Neural progenitor cell (in vitro differentiated cells): Measurements from ENCODE around the gene MIEF1. TPM values are rescaled to one million over a fixed set of nuclear protein-coding genes. Genes with fewer than 3 reads are reported as not detected.
A peak's percentile ranks its signal among the peaks of the same experiment; 100 is the strongest.

Experiments used
- DNase-seq: peaks from one replicate; pipeline ENCODE4 v3.0.0-alpha.2; 2016; ENCODE audit warnings: low spot score
- H2AFZ ChIP-seq: fragments of 200-600 bp; sonication (generic); replicated peaks from 2 replicates; pipeline ENCODE4 v1.6.1; 2016; ENCODE audit warnings: antibody characterized with exemption
- H3F3A ChIP-seq: fragments of 200-600 bp; sonication (generic); 2 replicates; pipeline ENCODE4 v1.6.1; 2016; ENCODE audit warnings: antibody characterized with exemption, low read depth
- H3K27ac ChIP-seq: fragments of 200-600 bp; sonication (generic); 2 replicates; pipeline ENCODE4 v1.5.1; 2016; ENCODE audit warnings: mild to moderate bottlenecking
- H3K27me3 ChIP-seq: fragments of 200-600 bp; sonication (generic); 2 replicates; pipeline ENCODE4 v1.6.1; 2016; ENCODE audit warnings: mild to moderate bottlenecking, moderate library complexity
- H3K36me3 ChIP-seq: fragments of 200-600 bp; sonication (generic); 2 replicates; pipeline ENCODE4 v1.5.1; 2016
- H3K4me1 ChIP-seq: fragments of 200-600 bp; sonication (generic); 2 replicates; pipeline ENCODE4 v1.6.1; 2016; ENCODE audit warnings: mixed run types
- H3K4me2 ChIP-seq: fragments of 200-600 bp; sonication (generic); 2 replicates; pipeline ENCODE4 v1.6.1; 2016
- H3K4me3 ChIP-seq: fragments of 200-600 bp; sonication (generic); 2 replicates; pipeline ENCODE4 v1.5.1; 2016
- H3K79me2 ChIP-seq: fragments of 200-600 bp; sonication (generic); 2 replicates; pipeline ENCODE4 v1.6.1; 2016; ENCODE audit warnings: low read depth
- H3K9ac ChIP-seq: fragments of 200-600 bp; sonication (generic); 2 replicates; pipeline ENCODE4 v1.6.1; 2016
- H3K9me3 ChIP-seq: fragments of 200-600 bp; sonication (generic); 2 replicates; pipeline ENCODE4 v1.5.1; 2016; ENCODE audit warnings: low read depth
- H4K20me1 ChIP-seq: fragments of 200-600 bp; sonication (generic); 2 replicates; pipeline ENCODE4 v1.6.1; 2016; ENCODE audit warnings: low read depth
- H3K27ac Mint-ChIP-seq: 3 replicates; pipeline ENCODE4 v1.8.0; 2021; ENCODE audit warnings: mixed read lengths
- H3K27me3 Mint-ChIP-seq: 2 replicates; pipeline ENCODE4 v1.8.0; 2022; ENCODE audit warnings: low read depth, mild to moderate bottlenecking, inconsistent platforms, moderate library complexity, mixed read lengths; ENCODE audit not compliant: insufficient read depth
- H3K36me3 Mint-ChIP-seq: 3 replicates; pipeline ENCODE4 v1.8.0; 2021; ENCODE audit warnings: mixed read lengths
- H3K4me1 Mint-ChIP-seq: 3 replicates; pipeline ENCODE4 v1.8.0; 2021; ENCODE audit warnings: mixed read lengths
- H3K4me3 Mint-ChIP-seq: 3 replicates; pipeline ENCODE4 v1.8.0; 2021; ENCODE audit warnings: mild to moderate bottlenecking, moderate library complexity, mixed read lengths
- H3K9me3 Mint-ChIP-seq: 3 replicates; pipeline ENCODE4 v1.8.0; 2020; ENCODE audit warnings: mixed read lengths
- EZH2 ChIP-seq: fragments of 200-600 bp; sonication (generic); IDR thresholded peaks from 2 replicates; pipeline ENCODE4 v1.6.1; 2017; ENCODE audit warnings: antibody characterized with exemption, mild to moderate bottlenecking, moderate library complexity
- EZH2phosphoT487 ChIP-seq: fragments of 200-600 bp; sonication (generic); IDR thresholded peaks from 2 replicates; pipeline ENCODE4 v1.6.1; 2017; ENCODE audit warnings: antibody characterized with exemption
- total RNA-seq: library from RNA; depleted of rRNA; stranded (reverse); fragments of >200 nt; gene quantifications from 2 replicates; pipeline ENCODE4 v1.2.3, GENCODE V29; 2015; ENCODE audit warnings: low replicate concordance
- TF ChIP-seq, protein P1 (sequence below): fragments of 200-600 bp; sonication (generic); IDR thresholded peaks from 2 replicates; pipeline ENCODE4 v1.5.1; 2017; ENCODE audit warnings: antibody characterized with exemption, mild to moderate bottlenecking

Gene MIEF1
- total RNA-seq, 1 donor from 2014 or later: 22.0 TPM

DNA sequence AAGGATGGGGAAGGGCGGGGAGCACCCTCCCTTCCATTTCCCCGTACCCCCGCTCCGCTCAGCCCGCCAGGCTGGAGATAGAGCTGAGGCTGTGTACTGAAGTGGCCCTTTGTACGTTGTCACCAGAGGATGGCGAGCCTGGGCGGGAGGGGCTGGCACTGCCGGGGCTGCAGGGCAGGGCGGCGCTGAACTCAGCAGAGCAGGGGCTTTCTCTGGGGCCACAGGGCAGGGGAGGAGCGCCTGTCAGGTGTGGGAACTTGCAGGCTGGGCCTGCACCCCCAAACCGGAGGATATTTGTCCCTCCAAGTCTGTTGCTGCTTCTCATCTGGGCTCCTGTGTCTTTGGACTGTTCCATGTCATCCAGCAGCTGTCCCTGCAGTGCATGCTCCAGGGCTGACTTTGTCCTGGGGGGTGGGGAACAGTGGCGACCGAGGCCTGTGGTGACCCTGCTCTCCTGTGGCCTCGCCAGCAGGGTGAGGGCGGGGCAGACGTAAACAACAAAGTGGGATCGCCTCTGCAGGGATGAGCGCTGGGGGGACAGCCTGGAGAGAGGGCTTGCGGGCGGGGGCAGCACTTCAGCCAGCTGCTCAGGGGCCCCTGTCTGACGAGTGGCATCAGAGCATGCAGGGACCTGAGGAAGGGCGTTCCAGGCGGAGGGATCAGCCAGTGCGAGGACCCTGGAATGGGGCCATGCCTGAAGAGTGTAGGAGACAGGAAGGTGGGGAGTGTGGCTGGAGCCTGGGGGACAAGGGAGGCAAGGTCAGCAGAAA is 32.2 kb upstream of the MIEF1 start:
- peaks cover 2% of the 10 kb centered on the region for H3K36me3 Mint-ChIP-seq
- peak overlapping the region; percentile 75 for H3K4me3 Mint-ChIP-seq
- Histone ChIP-seq H2AFZ (no peak overlapping the region), H3K79me2 (no peaks in the 10 kb centered on the region), H3K4me3 (no peak overlapping the region), H3K36me3 (no peaks in the 10 kb centered on the region), H3K27ac (peak overlapping the region; percentile 22), H4K20me1 (peaks cover 76% of the 10 kb centered on the region), H3K9ac (no peak overlapping the region), H3K27me3 (no peaks in the 10 kb centered on the region), H3F3A (peaks cover 24% of the 10 kb centered on the region), H3K9me3 (no peaks in the 10 kb centered on the region), H3K4me1 (peaks cover 48% of the 10 kb centered on the region), H3K4me2 (peak overlapping the region; percentile 61)
- H3K9me3 Mint-ChIP-seq: no peaks in the 10 kb centered on the region
- peak; percentile 46 for DNase-seq
- peaks cover 57% of the 10 kb centered on the region for H3K4me1 Mint-ChIP-seq
- no peaks in the 10 kb centered on the region for H3K27me3 Mint-ChIP-seq
- peak overlapping the region; percentile 94 for H3K27ac Mint-ChIP-seq
- TF ChIP-seq EZH2phosphoT487 (no peak), EZH2 (no peak)
- TF ChIP-seq, protein P1, sequence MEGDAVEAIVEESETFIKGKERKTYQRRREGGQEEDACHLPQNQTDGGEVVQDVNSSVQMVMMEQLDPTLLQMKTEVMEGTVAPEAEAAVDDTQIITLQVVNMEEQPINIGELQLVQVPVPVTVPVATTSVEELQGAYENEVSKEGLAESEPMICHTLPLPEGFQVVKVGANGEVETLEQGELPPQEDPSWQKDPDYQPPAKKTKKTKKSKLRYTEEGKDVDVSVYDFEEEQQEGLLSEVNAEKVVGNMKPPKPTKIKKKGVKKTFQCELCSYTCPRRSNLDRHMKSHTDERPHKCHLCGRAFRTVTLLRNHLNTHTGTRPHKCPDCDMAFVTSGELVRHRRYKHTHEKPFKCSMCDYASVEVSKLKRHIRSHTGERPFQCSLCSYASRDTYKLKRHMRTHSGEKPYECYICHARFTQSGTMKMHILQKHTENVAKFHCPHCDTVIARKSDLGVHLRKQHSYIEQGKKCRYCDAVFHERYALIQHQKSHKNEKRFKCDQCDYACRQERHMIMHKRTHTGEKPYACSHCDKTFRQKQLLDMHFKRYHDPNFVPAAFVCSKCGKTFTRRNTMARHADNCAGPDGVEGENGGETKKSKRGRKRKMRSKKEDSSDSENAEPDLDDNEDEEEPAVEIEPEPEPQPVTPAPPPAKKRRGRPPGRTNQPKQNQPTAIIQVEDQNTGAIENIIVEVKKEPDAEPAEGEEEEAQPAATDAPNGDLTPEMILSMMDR: no peak

GRCh38 chr22:39470451-39471291 is 31.4 kb upstream of the MIEF1 start:
- H3K4me3 ChIP-seq: no peak overlapping the region
- no peak overlapping the region for H3K9ac ChIP-seq
- peaks cover 78% of the 10 kb centered on the region for H4K20me1 ChIP-seq
- H3K9me3 ChIP-seq: no peaks in the 10 kb centered on the region
- H3K27ac Mint-ChIP-seq: peak overlapping the region; percentile 94
- DNase-seq: peak; percentile 48
- H3K36me3 ChIP-seq: no peaks in the 10 kb centered on the region
- H3K27ac ChIP-seq: peak overlapping the region; percentile 22
- no peak for TF ChIP-seq EZH2phosphoT487
- peaks cover 19% of the 10 kb centered on the region for H3F3A ChIP-seq
- peaks cover under 1% of the 10 kb centered on the region for H3K9me3 Mint-ChIP-seq
- no peaks in the 10 kb centered on the region for H3K79me2 ChIP-seq
- H3K27me3 Mint-ChIP-seq: no peaks in the 10 kb centered on the region
- peak overlapping the region; percentile 75 for H3K4me3 Mint-ChIP-seq
- H3K4me1 ChIP-seq: peaks cover 51% of the 10 kb centered on the region
- no peak overlapping the region for H2AFZ ChIP-seq
- H3K27me3 ChIP-seq: no peaks in the 10 kb centered on the region
- H3K36me3 Mint-ChIP-seq: peaks cover 2% of the 10 kb centered on the region
- peaks cover 58% of the 10 kb centered on the region for H3K4me1 Mint-ChIP-seq
- H3K4me2 ChIP-seq: peak overlapping the region; percentile 61

DNA sequence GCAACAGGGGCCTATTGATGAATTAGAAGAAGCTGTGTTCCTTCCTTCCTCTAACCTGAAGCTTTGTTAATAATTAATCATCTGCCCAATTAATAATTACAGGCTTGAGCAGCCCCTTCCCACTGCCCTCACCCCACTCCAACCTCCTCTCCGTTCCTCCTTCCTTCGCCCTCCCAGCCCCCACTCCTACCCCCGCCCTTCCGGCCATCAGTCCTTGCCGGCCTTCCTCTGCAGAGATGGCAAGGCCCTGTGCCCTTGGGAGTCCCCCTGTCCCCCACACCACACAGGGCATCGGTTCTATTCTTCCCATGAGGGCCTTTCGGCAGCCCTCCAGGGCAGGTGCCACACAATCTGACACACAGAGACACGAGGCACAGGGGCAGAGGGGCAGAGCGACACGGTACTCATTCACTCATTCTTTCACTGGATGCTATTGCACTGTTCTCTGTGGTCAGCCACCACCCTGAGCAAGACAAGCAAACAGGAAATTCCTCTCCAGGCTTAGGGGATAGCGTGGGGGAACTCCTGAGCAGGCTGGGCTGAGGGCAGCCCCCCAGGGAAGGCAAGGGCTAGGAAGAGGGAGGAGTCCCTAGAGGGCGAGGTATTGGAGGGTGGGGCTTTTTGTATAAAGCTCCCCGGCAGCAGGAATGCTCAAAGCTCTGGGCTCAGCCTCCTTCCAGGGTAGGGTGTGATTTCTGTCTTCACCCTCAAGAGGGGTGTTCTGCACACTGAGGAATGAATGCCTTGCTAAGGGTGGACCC is 30.5 kb upstream of the MIEF1 start:
- TF ChIP-seq EZH2 (no peak), EZH2phosphoT487 (no peak)
- TF ChIP-seq, protein P1: no peak
- no peak overlapping the region for H3K4me3 ChIP-seq
- peak overlapping the region; percentile 61 for H3K4me2 ChIP-seq
- DNase-seq: peak; percentile 36
- peaks cover 81% of the 10 kb centered on the region for H4K20me1 ChIP-seq
- Mint-ChIP-seq H3K36me3 (peaks cover 2% of the 10 kb centered on the region), H3K27ac (no peak overlapping the region), H3K4me1 (peaks cover 67% of the 10 kb centered on the region), H3K4me3 (peak overlapping the region; percentile 64), H3K27me3 (no peaks in the 10 kb centered on the region), H3K9me3 (peaks cover 2% of the 10 kb centered on the region)
- H3K27ac ChIP-seq: peak overlapping the region; percentile 27
- peaks cover 19% of the 10 kb centered on the region for H3F3A ChIP-seq
- H3K27me3 ChIP-seq: no peaks in the 10 kb centered on the region
- no peak overlapping the region for H3K9ac ChIP-seq
- H3K79me2 ChIP-seq: no peaks in the 10 kb centered on the region
- no peak overlapping the region for H2AFZ ChIP-seq
- H3K9me3 ChIP-seq: no peaks in the 10 kb centered on the region
- no peaks in the 10 kb centered on the region for H3K36me3 ChIP-seq
- H3K4me1 ChIP-seq: peaks cover 58% of the 10 kb centered on the region
